Measurements from ENCODE around the gene KCNAB2. TPM values are rescaled to one million over a fixed set of nuclear protein-coding genes. Genes with fewer than 3 reads are reported as not detected.
"Not testable (repeated sequence)": the region's sequence is repeated elsewhere in the genome, so short reads cannot be mapped to it uniquely, and the experiment has no call there.

Gene KCNAB2
- total RNA-seq, 6 experiments from 2014 or later: 8.0 to 12.6 (median 10.7) TPM

GRCh38 chr1:6074192-6074901 lies 28.7 kb downstream of the KCNAB2 start:
- Mint-ChIP-seq H3K9me3 (no peaks in the 10 kb centered on the region), H3K36me3 (ENCODE audit: low read depth) (no peaks in the 10 kb centered on the region), H3K27ac (no peak overlapping the region), H3K4me1 (ENCODE audit: low read depth) (no peaks in the 10 kb centered on the region), H3K27me3 (ENCODE audit: insufficient read depth) (peaks cover 4% of the 10 kb centered on the region), H3K4me3 (no peak overlapping the region)
- DNase-seq: no peak
- TF ChIP-seq CTCF (IDR thresholded peaks at IDR 0.05): no peak

GRCh38 chr1:6075748-6076147 lies 30.1 kb downstream of the KCNAB2 start:
- H3K27me3 Mint-ChIP-seq (ENCODE audit: insufficient read depth): peaks cover 2% of the 10 kb centered on the region
- H3K9me3 Mint-ChIP-seq: no peaks in the 10 kb centered on the region
- no peak for DNase-seq
- H3K36me3 Mint-ChIP-seq (ENCODE audit: low read depth): no peaks in the 10 kb centered on the region
- H3K27ac Mint-ChIP-seq: no peak overlapping the region
- H3K4me3 Mint-ChIP-seq: no peak overlapping the region
- no peaks in the 10 kb centered on the region for H3K4me1 Mint-ChIP-seq (ENCODE audit: low read depth)
- TF ChIP-seq CTCF (IDR thresholded peaks at IDR 0.05): no peak

- H3K27me3 Mint-ChIP-seq (ENCODE audit: insufficient read depth); H3K9me3 Mint-ChIP-seq; H3K36me3 Mint-ChIP-seq (ENCODE audit: low read depth); DNase-seq; H3K27ac Mint-ChIP-seq; H3K4me1 Mint-ChIP-seq (ENCODE audit: low read depth); H3K4me3 Mint-ChIP-seq: not testable (repeated sequence)
These were observed 31.4 kb downstream of the KCNAB2 start for GRCh38 chr1:6077061-6077460.

- Mint-ChIP-seq H3K27ac (no peak overlapping the region), H3K4me1 (ENCODE audit: low read depth) (no peaks in the 10 kb centered on the region), H3K9me3 (no peaks in the 10 kb centered on the region), H3K36me3 (ENCODE audit: low read depth) (no peaks in the 10 kb centered on the region), H3K4me3 (no peak overlapping the region), H3K27me3 (ENCODE audit: insufficient read depth) (peaks cover 2% of the 10 kb centered on the region)
- TF ChIP-seq CTCF (IDR thresholded peaks at IDR 0.05): no peak
- DNase-seq: no peak
These were observed 31.8 kb downstream of the KCNAB2 start for GRCh38 chr1:6077506-6077905.

- H3K27me3 Mint-ChIP-seq (ENCODE audit: insufficient read depth): peaks cover 2% of the 10 kb centered on the region
- no peaks in the 10 kb centered on the region for H3K36me3 Mint-ChIP-seq (ENCODE audit: low read depth)
- no peak for TF ChIP-seq CTCF (IDR thresholded peaks at IDR 0.05)
- no peaks in the 10 kb centered on the region for H3K4me1 Mint-ChIP-seq (ENCODE audit: low read depth)
- no peak overlapping the region for H3K4me3 Mint-ChIP-seq
- H3K27ac Mint-ChIP-seq: no peak overlapping the region
- H3K9me3 Mint-ChIP-seq: no peaks in the 10 kb centered on the region
- DNase-seq: no peak
These were observed 32.2 kb downstream of the KCNAB2 start for GRCh38 chr1:6077919-6078318.

- no peaks in the 10 kb centered on the region for H3K9me3 Mint-ChIP-seq
- peak; percentile 41 for TF ChIP-seq CTCF (IDR thresholded peaks at IDR 0.05)
- peaks cover 11% of the 10 kb centered on the region for H3K4me1 Mint-ChIP-seq (ENCODE audit: low read depth)
- H3K27ac Mint-ChIP-seq: no peak overlapping the region
- no peaks in the 10 kb centered on the region for H3K36me3 Mint-ChIP-seq (ENCODE audit: low read depth)
- DNase-seq: no peak
- peaks cover 6% of the 10 kb centered on the region for H3K27me3 Mint-ChIP-seq (ENCODE audit: insufficient read depth)
- no peak overlapping the region for H3K4me3 Mint-ChIP-seq
These were observed 34.8 kb downstream of the KCNAB2 start for GRCh38 chr1:6080469-6080868.
